Caco-2 (cell line): ENCODE results near the gene PEX14. TPM values are rescaled to one million over a fixed set of nuclear protein-coding genes. Genes with fewer than 3 reads are reported as not detected.

ENCODE experiments used
- BruUV-seq: library from RNA; stranded (reverse); fragments of 400-500 nt; replicated peaks from 2 replicates; lab custom pipeline; 2021; lab: Mats Ljungman, UMichigan
- CTCF ChIA-PET: fragments of 300-600 bp; sonication (Branson Sonifier 250); formaldehyde crosslinking; loops from one replicate; lab custom pipeline; 2022; ENCODE audit warnings: antibody characterized with exemption; lab: Charles Lee
- POLR2A ChIA-PET: fragments of 300-600 bp; sonication (Branson Sonifier 250); formaldehyde crosslinking; loops from one replicate; lab custom pipeline; 2022; ENCODE audit warnings: antibody characterized with exemption; lab: Charles Lee
- DNase-seq, 2 experiments: peaks; one replicate each; pipeline versions ENCODE4 v3.0.0 to v3.0.0-alpha.2; 2020 to 2022
- H3K27me3 ChIP-seq: replicated peaks from 2 replicates; pipeline ENCODE4 v1.6.0; 2011; ENCODE audit warnings: low read length; ENCODE audit not compliant: control insufficient read depth, insufficient read depth
- H3K36me3 ChIP-seq: 2 replicates; pipeline ENCODE4 v1.5.1; 2011; ENCODE audit warnings: low read length; ENCODE audit not compliant: control insufficient read depth, insufficient read depth
- H3K4me1 ChIP-seq: fragments of 250-450 bp; sonication (Bioruptor Pico); 2 replicates; pipeline ENCODE4 v1.5.1; 2020; ENCODE audit warnings: mild to moderate bottlenecking
- H3K4me3 ChIP-seq: 2 replicates; pipeline ENCODE4 v1.5.1; 2011; ENCODE audit warnings: low read depth, mild to moderate bottlenecking, control low read depth, low read length
- H3K9me3 ChIP-seq: fragments of 250-450 bp; sonication (Bioruptor Pico); 2 replicates; pipeline ENCODE4 v1.5.1; 2020; ENCODE audit warnings: mild to moderate bottlenecking, moderate library complexity
- H3K27ac Mint-ChIP-seq: one replicate; pipeline ENCODE4 v1.8.0; 2022; ENCODE audit warnings: mixed read lengths; ENCODE audit not compliant: unreplicated experiment
- H3K27me3 Mint-ChIP-seq: one replicate; pipeline ENCODE4 v1.8.0; 2022; ENCODE audit warnings: mixed read lengths; ENCODE audit not compliant: insufficient read depth, unreplicated experiment
- H3K36me3 Mint-ChIP-seq: one replicate; pipeline ENCODE4 v1.8.0; 2022; ENCODE audit warnings: mild to moderate bottlenecking, mixed read lengths; ENCODE audit not compliant: insufficient read depth, unreplicated experiment
- H3K4me1 Mint-ChIP-seq: one replicate; pipeline ENCODE4 v1.8.0; 2022; ENCODE audit warnings: low read depth, mixed read lengths; ENCODE audit not compliant: unreplicated experiment
- H3K4me3 Mint-ChIP-seq: one replicate; pipeline ENCODE4 v1.8.0; 2022; ENCODE audit warnings: mild to moderate bottlenecking, moderate library complexity, mixed read lengths; ENCODE audit not compliant: unreplicated experiment
- H3K9me3 Mint-ChIP-seq: one replicate; pipeline ENCODE4 v1.8.0; 2022; ENCODE audit warnings: mixed read lengths; ENCODE audit not compliant: unreplicated experiment
- intact Hi-C: fragments of 100-400 bp; cut with micrococcal nuclease; formaldehyde crosslinking; loops from one replicate; pipeline ENCODE4 v1.10.0; 2022; ENCODE audit not compliant: unreplicated experiment
- total RNA-seq: library from RNA; stranded (reverse); gene quantifications from 2 replicates; pipeline ENCODE4 v1.2.3, GENCODE V29; 2022
- TF ChIP-seq, protein P1 (sequence below), 2 experiments: fragments of 200-600 bp in 1 of 2; IDR thresholded peaks; 1 replicate in 1 of 2; 2 replicates in 1 of 2; pipeline versions ENCODE4 v1.5.1 to v1.8.0; 2011 to 2022; ENCODE audit warnings: antibody characterized with exemption in 1 of 2, control low read depth in 1 of 2, inconsistent platforms in 1 of 2, low read depth in 1 of 2, low read length in 1 of 2, mild to moderate bottlenecking in 1 of 2, moderate library complexity in 1 of 2; ENCODE audit not compliant: insufficient read depth in 1 of 2, severe bottlenecking in 1 of 2, unreplicated experiment in 1 of 2

The PEX14 gene
- total RNA-seq, 1 experiment from 2014 or later = 22.2 TPM

DNA sequence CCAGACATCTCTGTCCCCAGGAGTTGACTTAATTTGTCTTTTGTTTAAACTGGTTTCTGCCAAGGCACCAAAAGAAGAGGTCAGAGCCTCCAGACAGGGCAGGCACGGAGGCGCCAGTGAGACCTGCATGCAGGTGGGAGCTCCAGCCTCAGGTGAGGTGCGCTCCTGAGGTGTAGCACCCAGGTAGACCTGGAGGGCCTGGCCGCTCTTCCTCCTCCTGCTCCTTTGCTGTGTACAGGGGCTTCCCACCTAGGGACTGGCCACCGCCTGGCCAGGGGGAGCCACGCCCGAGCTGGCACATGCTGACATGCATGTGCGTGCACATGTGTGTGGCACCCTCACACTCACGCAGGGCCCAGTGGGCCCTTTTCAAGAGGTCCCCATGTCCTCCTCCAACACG, 158.7 kb downstream of the PEX14 start:
- Mint-ChIP-seq H3K4me3 (no peak overlapping the region), H3K27me3 (no peaks in the 10 kb centered on the region), H3K27ac (no peak overlapping the region), H3K36me3 (peaks cover 10% of the 10 kb centered on the region), H3K4me1 (no peaks in the 10 kb centered on the region), H3K9me3 (no peaks in the 10 kb centered on the region)
- no peak for DNase-seq
- Histone ChIP-seq H3K4me1 (no peaks in the 10 kb centered on the region), H3K27me3 (no peaks in the 10 kb centered on the region), H3K36me3 (no peaks in the 10 kb centered on the region; the same call in 1 of the 2 replicates), H3K4me3 (no peak overlapping the region), H3K9me3 (no peaks in the 10 kb centered on the region)
- no TSS peak for BruUV-seq
- POLR2A ChIA-PET = no interaction called here
- CTCF ChIA-PET = no interaction called here
- intact Hi-C loops = loop anchor here (10.0 kb wide), 1 partner anchor 119 kb away; no protein-coding TSS in a partner anchor
- TF ChIP-seq, protein P1, sequence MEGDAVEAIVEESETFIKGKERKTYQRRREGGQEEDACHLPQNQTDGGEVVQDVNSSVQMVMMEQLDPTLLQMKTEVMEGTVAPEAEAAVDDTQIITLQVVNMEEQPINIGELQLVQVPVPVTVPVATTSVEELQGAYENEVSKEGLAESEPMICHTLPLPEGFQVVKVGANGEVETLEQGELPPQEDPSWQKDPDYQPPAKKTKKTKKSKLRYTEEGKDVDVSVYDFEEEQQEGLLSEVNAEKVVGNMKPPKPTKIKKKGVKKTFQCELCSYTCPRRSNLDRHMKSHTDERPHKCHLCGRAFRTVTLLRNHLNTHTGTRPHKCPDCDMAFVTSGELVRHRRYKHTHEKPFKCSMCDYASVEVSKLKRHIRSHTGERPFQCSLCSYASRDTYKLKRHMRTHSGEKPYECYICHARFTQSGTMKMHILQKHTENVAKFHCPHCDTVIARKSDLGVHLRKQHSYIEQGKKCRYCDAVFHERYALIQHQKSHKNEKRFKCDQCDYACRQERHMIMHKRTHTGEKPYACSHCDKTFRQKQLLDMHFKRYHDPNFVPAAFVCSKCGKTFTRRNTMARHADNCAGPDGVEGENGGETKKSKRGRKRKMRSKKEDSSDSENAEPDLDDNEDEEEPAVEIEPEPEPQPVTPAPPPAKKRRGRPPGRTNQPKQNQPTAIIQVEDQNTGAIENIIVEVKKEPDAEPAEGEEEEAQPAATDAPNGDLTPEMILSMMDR (IDR thresholded peaks at IDR 0.05; ENCODE audit: insufficient read depth in 1 of 2, low read depth in 1 of 2, low read length in 1 of 2, severe bottlenecking in 1 of 2, unreplicated experiment in 1 of 2) = no peak

DNA sequence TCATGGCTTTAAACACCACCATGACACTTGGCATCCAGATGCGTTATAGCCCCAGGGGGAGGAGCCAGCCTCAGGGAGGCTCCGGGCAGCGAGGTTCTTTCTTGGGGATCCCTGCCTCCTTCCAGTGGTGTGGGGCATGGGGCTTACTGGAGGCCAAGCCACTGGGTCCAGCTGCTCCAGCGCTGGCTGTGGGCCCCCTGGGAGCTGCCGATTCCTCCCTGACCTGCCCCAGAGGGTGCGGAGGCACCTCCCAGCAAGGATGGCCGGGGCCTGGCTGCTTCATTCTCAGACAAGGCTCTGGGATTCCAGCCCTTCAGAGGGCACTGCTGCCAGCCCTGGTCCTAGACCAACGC, 159.3 kb downstream of the PEX14 start:
- H3K4me3 ChIP-seq = no peak overlapping the region
- ChIA-PET POLR2A (no interaction called here), CTCF (no interaction called here)
- Mint-ChIP-seq H3K27ac (no peak overlapping the region), H3K36me3 (peaks cover 7% of the 10 kb centered on the region), H3K9me3 (no peaks in the 10 kb centered on the region), H3K4me1 (no peaks in the 10 kb centered on the region), H3K4me3 (no peak overlapping the region), H3K27me3 (no peaks in the 10 kb centered on the region)
- no TSS peak for BruUV-seq
- H3K9me3 ChIP-seq = no peaks in the 10 kb centered on the region
- no peaks in the 10 kb centered on the region for H3K4me1 ChIP-seq
- TF ChIP-seq, protein P1 (IDR thresholded peaks at IDR 0.05; ENCODE audit: insufficient read depth in 1 of 2, low read depth in 1 of 2, low read length in 1 of 2, severe bottlenecking in 1 of 2, unreplicated experiment in 1 of 2) = no peak
- H3K27me3 ChIP-seq = no peaks in the 10 kb centered on the region
- no peaks in the 10 kb centered on the region for H3K36me3 ChIP-seq
- intact Hi-C loops = loop anchor here (10.0 kb wide), 1 partner anchor 119 kb away; no protein-coding TSS in a partner anchor
- DNase-seq = no peak

DNA sequence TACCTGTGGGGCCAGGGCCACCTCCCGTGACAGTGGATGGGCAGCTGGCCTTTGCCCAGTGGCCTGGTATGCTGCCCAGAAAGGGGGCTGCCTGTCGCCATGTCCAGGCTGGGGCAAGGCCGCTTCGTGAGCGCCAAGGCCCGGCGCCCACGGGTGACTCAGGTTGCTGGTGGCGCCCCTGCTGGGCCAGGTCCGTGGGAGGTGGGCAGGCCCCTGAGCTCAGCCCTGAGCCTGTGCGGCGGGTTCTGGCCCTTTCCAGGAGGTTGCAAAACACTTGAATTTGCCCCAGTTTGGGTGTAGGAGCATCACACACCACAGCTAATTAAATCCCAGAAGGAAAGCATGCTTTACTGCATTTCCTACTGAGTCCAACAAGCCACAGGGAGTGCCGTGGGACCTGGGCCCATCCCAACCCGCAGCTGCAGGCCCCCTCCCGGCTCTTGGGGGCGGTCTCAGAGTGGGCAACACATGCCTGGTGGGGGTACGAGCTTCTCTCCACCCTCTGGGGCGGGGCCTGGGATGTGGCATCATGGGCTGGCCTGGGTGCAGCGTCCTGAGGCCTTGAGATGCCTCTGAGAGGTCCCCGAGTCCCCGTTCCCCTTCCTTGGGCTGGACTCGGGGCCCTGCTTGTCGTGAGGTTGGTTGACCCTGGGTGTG, 159.8 kb downstream of the PEX14 start:
- POLR2A ChIA-PET = no interaction called here
- Mint-ChIP-seq H3K27ac (no peak overlapping the region), H3K4me3 (no peak overlapping the region), H3K27me3 (no peaks in the 10 kb centered on the region), H3K36me3 (peaks cover 7% of the 10 kb centered on the region), H3K9me3 (no peaks in the 10 kb centered on the region), H3K4me1 (no peaks in the 10 kb centered on the region)
- Histone ChIP-seq H3K27me3 (no peaks in the 10 kb centered on the region), H3K9me3 (no peaks in the 10 kb centered on the region), H3K4me1 (no peaks in the 10 kb centered on the region), H3K36me3 (no peaks in the 10 kb centered on the region), H3K4me3 (no peak overlapping the region)
- no TSS peak for BruUV-seq
- TF ChIP-seq, protein P1 (IDR thresholded peaks at IDR 0.05; ENCODE audit: insufficient read depth in 1 of 2, low read depth in 1 of 2, low read length in 1 of 2, severe bottlenecking in 1 of 2, unreplicated experiment in 1 of 2) = no peak
- CTCF ChIA-PET = no interaction called here
- intact Hi-C loops = loop anchor here (10.0 kb wide), 1 partner anchor 120 kb away; no protein-coding TSS in a partner anchor
- DNase-seq = no peak
